Neural progenitor cell (in vitro differentiated cells): ENCODE measurements around the gene DDN. TPM values are rescaled to one million over a fixed set of nuclear protein-coding genes. Genes with fewer than 3 reads are reported as not detected.

Experiments used
- DNase-seq: peaks from one replicate; pipeline ENCODE4 v3.0.0-alpha.2; 2016; ENCODE audit warnings: low spot score
- H2AFZ ChIP-seq: fragments of 200-600 bp; sonication (generic); replicated peaks from 2 replicates; pipeline ENCODE4 v1.6.1; 2016; ENCODE audit warnings: antibody characterized with exemption
- H3F3A ChIP-seq: fragments of 200-600 bp; sonication (generic); 2 replicates; pipeline ENCODE4 v1.6.1; 2016; ENCODE audit warnings: antibody characterized with exemption, low read depth
- H3K27ac ChIP-seq: fragments of 200-600 bp; sonication (generic); 2 replicates; pipeline ENCODE4 v1.5.1; 2016; ENCODE audit warnings: mild to moderate bottlenecking
- H3K27me3 ChIP-seq: fragments of 200-600 bp; sonication (generic); 2 replicates; pipeline ENCODE4 v1.6.1; 2016; ENCODE audit warnings: mild to moderate bottlenecking, moderate library complexity
- H3K36me3 ChIP-seq: fragments of 200-600 bp; sonication (generic); 2 replicates; pipeline ENCODE4 v1.5.1; 2016
- H3K4me1 ChIP-seq: fragments of 200-600 bp; sonication (generic); 2 replicates; pipeline ENCODE4 v1.6.1; 2016; ENCODE audit warnings: mixed run types
- H3K4me2 ChIP-seq: fragments of 200-600 bp; sonication (generic); 2 replicates; pipeline ENCODE4 v1.6.1; 2016
- H3K4me3 ChIP-seq: fragments of 200-600 bp; sonication (generic); 2 replicates; pipeline ENCODE4 v1.5.1; 2016
- H3K79me2 ChIP-seq: fragments of 200-600 bp; sonication (generic); 2 replicates; pipeline ENCODE4 v1.6.1; 2016; ENCODE audit warnings: low read depth
- H3K9ac ChIP-seq: fragments of 200-600 bp; sonication (generic); 2 replicates; pipeline ENCODE4 v1.6.1; 2016
- H3K9me3 ChIP-seq: fragments of 200-600 bp; sonication (generic); 2 replicates; pipeline ENCODE4 v1.5.1; 2016; ENCODE audit warnings: low read depth
- H4K20me1 ChIP-seq: fragments of 200-600 bp; sonication (generic); 2 replicates; pipeline ENCODE4 v1.6.1; 2016; ENCODE audit warnings: low read depth
- H3K27ac Mint-ChIP-seq: 3 replicates; pipeline ENCODE4 v1.8.0; 2021; ENCODE audit warnings: mixed read lengths
- H3K27me3 Mint-ChIP-seq: 2 replicates; pipeline ENCODE4 v1.8.0; 2022; ENCODE audit warnings: low read depth, mild to moderate bottlenecking, inconsistent platforms, moderate library complexity, mixed read lengths; ENCODE audit not compliant: insufficient read depth
- H3K36me3 Mint-ChIP-seq: 3 replicates; pipeline ENCODE4 v1.8.0; 2021; ENCODE audit warnings: mixed read lengths
- H3K4me1 Mint-ChIP-seq: 3 replicates; pipeline ENCODE4 v1.8.0; 2021; ENCODE audit warnings: mixed read lengths
- H3K4me3 Mint-ChIP-seq: 3 replicates; pipeline ENCODE4 v1.8.0; 2021; ENCODE audit warnings: mild to moderate bottlenecking, moderate library complexity, mixed read lengths
- H3K9me3 Mint-ChIP-seq: 3 replicates; pipeline ENCODE4 v1.8.0; 2020; ENCODE audit warnings: mixed read lengths
- CTCF ChIP-seq: fragments of 200-600 bp; sonication (generic); IDR thresholded peaks from 2 replicates; pipeline ENCODE4 v1.5.1; 2017; ENCODE audit warnings: antibody characterized with exemption, mild to moderate bottlenecking
- EZH2 ChIP-seq: fragments of 200-600 bp; sonication (generic); IDR thresholded peaks from 2 replicates; pipeline ENCODE4 v1.6.1; 2017; ENCODE audit warnings: antibody characterized with exemption, mild to moderate bottlenecking, moderate library complexity
- EZH2phosphoT487 ChIP-seq: fragments of 200-600 bp; sonication (generic); IDR thresholded peaks from 2 replicates; pipeline ENCODE4 v1.6.1; 2017; ENCODE audit warnings: antibody characterized with exemption
- total RNA-seq: library from RNA; depleted of rRNA; stranded (reverse); fragments of >200 nt; gene quantifications from 2 replicates; pipeline ENCODE4 v1.2.3, GENCODE V29; 2015; ENCODE audit warnings: low replicate concordance

The DDN gene
- total RNA-seq, 1 donor from 2014 or later = not detected

DNA sequence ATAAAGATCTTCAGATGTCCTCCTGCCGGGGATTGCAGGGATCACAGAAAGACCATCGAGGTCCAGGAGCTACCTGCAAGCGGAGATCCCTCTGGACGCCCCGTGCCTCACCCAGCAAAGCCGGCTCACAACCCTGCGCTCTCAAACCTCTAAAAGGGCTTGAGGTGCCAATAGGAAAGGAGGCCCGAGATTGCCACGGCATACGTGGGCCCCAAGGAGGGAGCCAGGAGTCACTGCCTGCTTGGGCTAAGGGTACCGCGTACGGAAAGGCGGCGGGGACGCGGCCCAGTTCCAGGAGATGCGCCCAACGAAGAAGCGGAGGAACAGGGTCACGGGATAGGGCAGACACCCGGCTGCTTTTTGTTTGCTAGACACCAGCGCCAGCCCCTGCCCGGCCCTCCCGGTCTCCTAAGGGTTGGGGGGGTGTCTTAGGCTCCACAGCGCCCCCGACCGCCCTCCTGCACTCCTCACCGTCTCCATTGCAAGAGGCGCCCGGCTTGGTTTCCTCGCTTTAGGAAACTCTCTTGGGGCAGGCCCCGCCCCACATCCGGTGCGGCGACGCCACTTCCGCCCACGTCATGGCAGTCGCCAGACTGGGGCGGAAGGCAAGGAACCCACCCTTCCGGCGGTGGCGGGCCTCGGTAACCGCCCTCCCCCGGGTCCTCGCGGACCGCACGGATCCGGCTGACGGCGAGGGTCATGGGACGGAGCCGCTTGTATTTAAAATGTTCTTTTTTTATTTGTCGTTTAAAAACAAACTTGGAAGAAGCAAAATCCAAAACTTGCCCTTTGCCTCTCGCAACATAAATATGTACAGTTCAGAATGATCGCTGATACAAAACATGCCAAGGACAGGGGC, 19.3 kb upstream of the DDN start, which contains the start of gene PRKAG1:
PRKAG1 (minus strand) TSS at position 516 of the 859 bp plus-strand sequence; CDS start at position 480, 36 bp downstream.
- H3K4me3 ChIP-seq = peak within 1 kb of the TSS; percentile 80
- peaks cover 3% of the 10 kb centered on the region for H3K27me3 Mint-ChIP-seq
- TF ChIP-seq CTCF (peak; percentile 66), EZH2 (no peak), EZH2phosphoT487 (peak; percentile 50)
- H4K20me1 ChIP-seq = peaks cover 4% of the 10 kb centered on the region
- peak within 1 kb of the TSS; percentile 95 for H3K4me3 Mint-ChIP-seq
- H3K27ac ChIP-seq = peak within 1 kb of the TSS; percentile 93
- H3K4me1 ChIP-seq = peaks cover 3% of the 10 kb centered on the region
- H2AFZ ChIP-seq = peak within 1 kb of the TSS; percentile 83
- H3K9me3 ChIP-seq = no peaks in the 10 kb centered on the region
- peak within 1 kb of the TSS; percentile 69 for H3K9ac ChIP-seq
- no peaks in the 10 kb centered on the region for H3K79me2 ChIP-seq
- H3K27me3 ChIP-seq = no peaks in the 10 kb centered on the region
- H3K36me3 Mint-ChIP-seq = peaks cover 15% of the 10 kb centered on the region
- no peaks in the 10 kb centered on the region for H3K9me3 Mint-ChIP-seq
- H3K4me2 ChIP-seq = peak within 1 kb of the TSS; percentile 91
- peaks cover 30% of the 10 kb centered on the region for H3F3A ChIP-seq
- H3K4me1 Mint-ChIP-seq = peaks cover 19% of the 10 kb centered on the region
- peak within 1 kb of the TSS; percentile 94 for H3K27ac Mint-ChIP-seq
- no peaks in the 10 kb centered on the region for H3K36me3 ChIP-seq
- DNase-seq = peak; percentile 99

GRCh38 chr12:49017891-49018260, 18.7 kb upstream of the DDN start:
- Histone ChIP-seq H3K4me3 (peak overlapping the region; percentile 80), H3F3A (peaks cover 30% of the 10 kb centered on the region), H3K4me2 (peak overlapping the region; percentile 91), H3K79me2 (no peaks in the 10 kb centered on the region), H3K9ac (peak overlapping the region; percentile 69), H2AFZ (peak overlapping the region; percentile 70), H3K4me1 (peaks cover 3% of the 10 kb centered on the region), H3K27me3 (no peaks in the 10 kb centered on the region), H3K27ac (peak overlapping the region; percentile 93), H3K36me3 (no peaks in the 10 kb centered on the region), H4K20me1 (peaks cover 4% of the 10 kb centered on the region), H3K9me3 (no peaks in the 10 kb centered on the region)
- TF ChIP-seq EZH2 (no peak), EZH2phosphoT487 (no peak), CTCF (no peak)
- H3K4me1 Mint-ChIP-seq = peaks cover 19% of the 10 kb centered on the region
- peak overlapping the region; percentile 95 for H3K4me3 Mint-ChIP-seq
- peaks cover 3% of the 10 kb centered on the region for H3K27me3 Mint-ChIP-seq
- H3K9me3 Mint-ChIP-seq = no peaks in the 10 kb centered on the region
- H3K36me3 Mint-ChIP-seq = peaks cover 13% of the 10 kb centered on the region
- no peak for DNase-seq
- H3K27ac Mint-ChIP-seq = peak overlapping the region; percentile 74

- TF ChIP-seq EZH2phosphoT487 (no peak), EZH2 (no peak), CTCF (no peak)
- H3K36me3 ChIP-seq = no peaks in the 10 kb centered on the region
- H3K4me1 ChIP-seq = peaks cover 3% of the 10 kb centered on the region
- Mint-ChIP-seq H3K36me3 (no peaks in the 10 kb centered on the region), H3K27ac (no peak overlapping the region), H3K9me3 (no peaks in the 10 kb centered on the region), H3K4me3 (no peak overlapping the region), H3K27me3 (peaks cover 3% of the 10 kb centered on the region), H3K4me1 (peaks cover 19% of the 10 kb centered on the region)
- peaks cover 29% of the 10 kb centered on the region for H3F3A ChIP-seq
- no peaks in the 10 kb centered on the region for H3K79me2 ChIP-seq
- no peak overlapping the region for H3K4me3 ChIP-seq
- H3K9ac ChIP-seq = no peak overlapping the region
- H3K27me3 ChIP-seq = no peaks in the 10 kb centered on the region
- no peak overlapping the region for H2AFZ ChIP-seq
- peaks cover 4% of the 10 kb centered on the region for H4K20me1 ChIP-seq
- no peaks in the 10 kb centered on the region for H3K9me3 ChIP-seq
- no peak overlapping the region for H3K4me2 ChIP-seq
- H3K27ac ChIP-seq = no peak overlapping the region
- DNase-seq = no peak
Observed at GRCh38 chr12:49015196-49015595, 16.0 kb upstream of the DDN start.
